Ovary (tissue), 9 donors: ENCODE measurements around the gene PAK3. TPM values are rescaled to one million over a fixed set of nuclear protein-coding genes. Genes with fewer than 3 reads are reported as not detected.

Experiments
- DNase-seq, 5 donors: peaks; one replicate each; pipeline ENCODE4 v3.0.0-alpha.2; 2019 to 2020
- H3K27ac ChIP-seq, 2 donors: fragments of 200-600 bp; one replicate each; pipeline versions ENCODE4 v1.5.1 to v1.8.0; 2019 to 2022
- H3K27me3 ChIP-seq: fragments of 200-600 bp; one replicate; pipeline ENCODE4 v1.8.0; 2022
- H3K36me3 ChIP-seq: fragments of 200-600 bp; sonication (generic); one replicate; pipeline ENCODE4 v1.5.1; 2019
- H3K4me1 ChIP-seq: one replicate; pipeline ENCODE4 v1.8.1; 2013; ENCODE audit warnings: mild to moderate bottlenecking, moderate library complexity; ENCODE audit not compliant: insufficient read depth
- H3K4me3 ChIP-seq: fragments of 200-600 bp; sonication (generic); one replicate; pipeline ENCODE4 v1.5.1; 2017
- H3K9me3 ChIP-seq, 2 donors: fragments of 200-600 bp in 1 of 2; sonication (generic) in 1 of 2; one replicate each; pipeline versions ENCODE4 v1.5.1 to v1.8.1; 2013 to 2019; ENCODE audit warnings: mild to moderate bottlenecking in 1 of 2, moderate library complexity in 1 of 2
- EP300 ChIP-seq: sonication (generic); formaldehyde crosslinking; IDR thresholded peaks from one replicate; pipeline ENCODE4 v1.6.1; 2017; ENCODE audit warnings: antibody characterized with exemption
- POLR2A ChIP-seq: fragments of 450-650 bp; IDR thresholded peaks from one replicate; pipeline ENCODE4 v1.6.1; 2017; ENCODE audit warnings: antibody characterized with exemption, mild to moderate bottlenecking, moderate library complexity
- WGBS, 3 donors: extraction: QIAGEN DNeasy Blood & Tissue Kit in 1 of 3; methylation state at CpG; one replicate each; pipeline versions ENCODE4 v1.1.5 to v1.1.7; 2013 to 2017; 5-methylcytosine and 5-hydroxymethylcytosine counted together
- intact Hi-C, 4 donors: fragments of 100-400 bp; cut with DNase I; formaldehyde crosslinking; loops; one replicate each; pipeline versions ENCODE4 v1.11.0 to v1.15.1; 2022 to 2023
- polyA plus RNA-seq, 2 donors: library from polyadenylated mRNA; stranded (reverse); fragments of 200-250 nt in 1 of 2; fragments of 350-450 nt in 1 of 2; fragmentation: Illumina TruSeq in 1 of 2; extraction: RNeasy Lipid Tissue Mini Kit (QIAGEN cat#74804) in 1 of 2; gene quantifications; one replicate each; pipeline ENCODE4 v1.2.3, GENCODE V29; 2013 to 2014
- total RNA-seq, 7 donors: library from RNA; depleted of rRNA in 2 of 7; stranded (reverse); fragments of >200 nt in 2 of 7; fragmentation: NEBNext Ultra II Directional in 3 of 7; extraction: Animal tissue kit (Norgen Biotek cat#: 25700) in 3 of 7; gene quantifications; one replicate each; pipeline versions ENCODE4 v1.1.0 to v1.2.4, GENCODE V29; 2016 to 2023
- TF ChIP-seq, protein P1 (sequence below), 3 donors: fragments of 450-650 bp in 2 of 3; fragments of 200-600 bp in 1 of 3; IDR thresholded peaks; one replicate each; pipeline versions ENCODE4 v1.5.1 to v1.8.0; 2016 to 2022; ENCODE audit warnings: antibody characterized with exemption in 3 of 3, mild to moderate bottlenecking in 1 of 3
- donor health status: DM: no; HTN: no; CAD: no; lungs with moderate emphysema.
- donor health status: DM: no; HTN: no; CAD: no.
- donor health status: Bipolar disorder and iron deficiency.
- donor health status: DM: yes; HTN: yes; CAD: no.
- donor health status: DM: no; HTN: no; CAD: no.
- donor health status: DM: yes; HTN: yes; CAD: no.

The PAK3 gene
- total and polyA plus RNA-seq, 9 donors = 0.61 to 15.8 (median 5.4) TPM

DNA sequence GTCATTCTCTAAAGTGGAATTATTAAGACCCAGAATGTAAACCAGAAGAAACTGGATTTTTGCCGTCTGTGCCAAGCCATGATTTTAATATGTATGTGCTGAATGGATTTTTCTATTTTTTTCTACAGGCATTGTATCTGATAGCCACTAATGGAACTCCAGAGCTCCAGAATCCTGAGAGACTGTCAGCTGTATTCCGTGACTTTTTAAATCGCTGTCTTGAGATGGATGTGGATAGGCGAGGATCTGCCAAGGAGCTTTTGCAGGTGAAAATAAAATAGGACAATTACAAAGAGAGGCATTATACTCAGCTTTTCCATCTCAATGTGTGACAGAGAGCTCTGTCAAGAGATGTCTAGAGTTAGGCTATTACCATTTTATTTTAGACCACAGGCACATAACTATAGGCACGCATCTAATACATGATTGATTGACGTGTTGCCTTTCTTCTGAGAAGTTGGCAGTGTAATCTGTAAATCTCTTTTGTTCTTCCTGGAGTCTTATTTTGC, 120.4 kb downstream of the PAK3 start:
- Histone ChIP-seq H3K9me3 (no peaks in the 10 kb centered on the region), H3K4me3 (no peak overlapping the region), H3K27ac (no peak overlapping the region), H3K36me3 (no peaks in the 10 kb centered on the region), H3K4me1 (no peaks in the 10 kb centered on the region), H3K27me3 (no peaks in the 10 kb centered on the region)
- 81 to 83% (median 81%) methylated on average over 6 of the region's 6 CpGs for WGBS, 3 donors
- TF ChIP-seq, protein P1, sequence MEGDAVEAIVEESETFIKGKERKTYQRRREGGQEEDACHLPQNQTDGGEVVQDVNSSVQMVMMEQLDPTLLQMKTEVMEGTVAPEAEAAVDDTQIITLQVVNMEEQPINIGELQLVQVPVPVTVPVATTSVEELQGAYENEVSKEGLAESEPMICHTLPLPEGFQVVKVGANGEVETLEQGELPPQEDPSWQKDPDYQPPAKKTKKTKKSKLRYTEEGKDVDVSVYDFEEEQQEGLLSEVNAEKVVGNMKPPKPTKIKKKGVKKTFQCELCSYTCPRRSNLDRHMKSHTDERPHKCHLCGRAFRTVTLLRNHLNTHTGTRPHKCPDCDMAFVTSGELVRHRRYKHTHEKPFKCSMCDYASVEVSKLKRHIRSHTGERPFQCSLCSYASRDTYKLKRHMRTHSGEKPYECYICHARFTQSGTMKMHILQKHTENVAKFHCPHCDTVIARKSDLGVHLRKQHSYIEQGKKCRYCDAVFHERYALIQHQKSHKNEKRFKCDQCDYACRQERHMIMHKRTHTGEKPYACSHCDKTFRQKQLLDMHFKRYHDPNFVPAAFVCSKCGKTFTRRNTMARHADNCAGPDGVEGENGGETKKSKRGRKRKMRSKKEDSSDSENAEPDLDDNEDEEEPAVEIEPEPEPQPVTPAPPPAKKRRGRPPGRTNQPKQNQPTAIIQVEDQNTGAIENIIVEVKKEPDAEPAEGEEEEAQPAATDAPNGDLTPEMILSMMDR (IDR thresholded peaks at IDR 0.05) = no peak
- TF ChIP-seq POLR2A (no peak), EP300 (no peak)
- no peak for DNase-seq
- intact Hi-C loops = no loop called here

DNA sequence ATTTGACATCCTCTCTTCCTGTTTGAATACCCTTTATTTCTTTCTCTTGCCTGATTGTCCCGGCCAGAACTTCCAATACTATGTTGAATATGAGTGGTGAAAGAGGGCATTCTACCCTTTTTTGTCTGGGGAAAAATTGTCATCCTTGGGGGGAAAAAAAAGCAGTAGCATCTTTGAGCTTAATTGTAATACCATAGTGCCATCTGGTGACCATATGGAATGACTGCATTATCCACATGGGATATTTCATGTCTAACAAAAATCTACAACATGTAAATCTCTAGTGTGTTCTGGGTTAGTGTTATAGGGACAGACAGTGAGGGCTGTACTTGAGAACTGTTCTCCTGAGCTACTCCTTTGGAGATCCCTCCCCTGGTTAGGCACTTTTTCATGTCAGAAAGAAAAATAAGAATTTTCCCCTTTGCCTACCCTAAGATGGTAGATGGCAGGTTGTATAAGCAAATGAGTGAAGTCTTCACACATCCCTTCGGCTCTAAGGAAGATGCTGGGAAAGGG, 148.3 kb downstream of the PAK3 start:
- no peak for DNase-seq
- H3K27ac ChIP-seq = no peak overlapping the region
- no peak overlapping the region for H3K4me3 ChIP-seq
- intact Hi-C loops = loop anchor here in 1 of 4 donors (5.0 kb wide), 1 partner anchor 797 kb away; no protein-coding TSS in a partner anchor
- 32 to 42% (median 35%) methylated on average over 2 of the region's 2 CpGs for WGBS, 3 donors
- H3K4me1 ChIP-seq = no peaks in the 10 kb centered on the region
- H3K27me3 ChIP-seq = no peaks in the 10 kb centered on the region
- no peaks in the 10 kb centered on the region for H3K36me3 ChIP-seq
- H3K9me3 ChIP-seq = no peaks in the 10 kb centered on the region
- no peak for TF ChIP-seq EP300
- TF ChIP-seq, protein P1 (IDR thresholded peaks at IDR 0.05) = peak in 1 of 3 donors; percentile 37
- no peak for TF ChIP-seq POLR2A

DNA sequence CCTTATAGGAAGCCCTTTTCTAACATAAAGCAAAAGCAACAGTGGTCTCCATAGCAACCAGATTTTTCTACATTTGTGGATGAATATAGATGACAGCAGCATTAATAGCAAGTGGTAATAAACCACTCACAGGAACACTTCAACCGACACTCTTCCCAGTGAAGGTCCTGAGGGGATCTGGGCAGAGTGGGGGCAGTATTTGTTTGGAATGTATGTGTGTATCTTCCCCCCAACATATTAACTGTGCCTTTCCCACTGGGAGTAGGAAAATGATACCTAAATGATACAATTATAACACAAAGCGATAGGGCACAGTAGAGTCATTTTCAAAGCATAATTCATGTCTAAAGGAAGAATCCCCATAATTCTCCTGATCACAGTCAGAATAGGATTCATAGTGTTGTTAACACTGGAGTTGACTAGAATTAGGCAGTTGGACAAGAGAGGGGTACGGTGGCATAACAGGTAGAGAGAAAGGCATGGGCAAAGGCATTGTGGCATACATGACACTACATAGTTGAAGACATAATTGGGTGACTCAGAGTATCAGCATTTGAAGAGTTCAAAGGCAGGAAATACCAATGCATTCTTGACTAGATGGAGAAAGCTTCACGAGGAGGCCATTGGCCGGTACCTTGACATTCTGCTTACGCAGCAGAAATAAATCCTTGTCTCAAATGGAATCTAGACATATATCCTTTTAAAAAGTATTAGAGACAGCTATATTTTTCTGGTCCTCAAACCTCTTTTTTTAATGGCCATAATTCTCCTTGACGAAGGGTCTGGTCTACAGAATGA, 159.1 kb downstream of the PAK3 start:
- Histone ChIP-seq H3K4me1 (no peaks in the 10 kb centered on the region), H3K27me3 (no peaks in the 10 kb centered on the region), H3K27ac (no peak overlapping the region), H3K36me3 (no peaks in the 10 kb centered on the region), H3K4me3 (no peak overlapping the region), H3K9me3 (no peaks in the 10 kb centered on the region)
- DNase-seq = no peak
- 76 to 80% (median 79%) methylated on average over 7 of the region's 7 CpGs for WGBS, 3 donors
- intact Hi-C loops = no loop called here
- TF ChIP-seq EP300 = no peak
- no peak for TF ChIP-seq POLR2A
- TF ChIP-seq, protein P1 (IDR thresholded peaks at IDR 0.05) = no peak

DNA sequence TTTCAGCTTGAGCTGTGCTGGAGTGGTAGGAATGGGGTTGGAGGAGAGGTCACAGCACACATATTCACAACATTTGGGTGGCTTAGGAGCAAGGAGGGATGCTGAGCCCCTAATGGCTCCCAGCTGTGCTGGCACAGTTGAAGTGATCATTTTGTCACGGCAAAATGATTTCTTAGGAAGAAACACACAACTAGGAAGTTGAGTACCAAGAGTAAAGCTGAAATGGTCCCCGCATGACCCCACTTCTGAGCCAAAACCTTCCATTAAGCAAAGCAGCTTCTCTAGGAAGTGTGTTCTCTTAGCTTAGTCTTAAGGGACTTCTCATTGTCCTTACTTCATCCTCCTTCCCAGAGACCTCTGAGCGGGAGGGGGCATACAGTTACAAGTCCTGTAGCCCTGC, 161.7 kb downstream of the PAK3 start:
- no peak for DNase-seq
- H3K4me1 ChIP-seq = no peaks in the 10 kb centered on the region
- no peaks in the 10 kb centered on the region for H3K9me3 ChIP-seq
- H3K4me3 ChIP-seq = no peak overlapping the region
- intact Hi-C loops = no loop called here
- H3K27me3 ChIP-seq = no peaks in the 10 kb centered on the region
- 48 to 66% (median 58%) methylated on average over 3 of the region's 3 CpGs for WGBS, 3 donors
- no peaks in the 10 kb centered on the region for H3K36me3 ChIP-seq
- TF ChIP-seq, protein P1 (IDR thresholded peaks at IDR 0.05) = no peak
- TF ChIP-seq POLR2A (no peak), EP300 (no peak)
- no peak overlapping the region for H3K27ac ChIP-seq
